Measurements from ENCODE around the gene TMEM95. TPM values are rescaled to one million over a fixed set of nuclear protein-coding genes. Genes with fewer than 3 reads are reported as not detected.

The TMEM95 gene
- total and polyA plus RNA-seq, 2 donors: 0.05 TPM; not detected in 1

DNA sequence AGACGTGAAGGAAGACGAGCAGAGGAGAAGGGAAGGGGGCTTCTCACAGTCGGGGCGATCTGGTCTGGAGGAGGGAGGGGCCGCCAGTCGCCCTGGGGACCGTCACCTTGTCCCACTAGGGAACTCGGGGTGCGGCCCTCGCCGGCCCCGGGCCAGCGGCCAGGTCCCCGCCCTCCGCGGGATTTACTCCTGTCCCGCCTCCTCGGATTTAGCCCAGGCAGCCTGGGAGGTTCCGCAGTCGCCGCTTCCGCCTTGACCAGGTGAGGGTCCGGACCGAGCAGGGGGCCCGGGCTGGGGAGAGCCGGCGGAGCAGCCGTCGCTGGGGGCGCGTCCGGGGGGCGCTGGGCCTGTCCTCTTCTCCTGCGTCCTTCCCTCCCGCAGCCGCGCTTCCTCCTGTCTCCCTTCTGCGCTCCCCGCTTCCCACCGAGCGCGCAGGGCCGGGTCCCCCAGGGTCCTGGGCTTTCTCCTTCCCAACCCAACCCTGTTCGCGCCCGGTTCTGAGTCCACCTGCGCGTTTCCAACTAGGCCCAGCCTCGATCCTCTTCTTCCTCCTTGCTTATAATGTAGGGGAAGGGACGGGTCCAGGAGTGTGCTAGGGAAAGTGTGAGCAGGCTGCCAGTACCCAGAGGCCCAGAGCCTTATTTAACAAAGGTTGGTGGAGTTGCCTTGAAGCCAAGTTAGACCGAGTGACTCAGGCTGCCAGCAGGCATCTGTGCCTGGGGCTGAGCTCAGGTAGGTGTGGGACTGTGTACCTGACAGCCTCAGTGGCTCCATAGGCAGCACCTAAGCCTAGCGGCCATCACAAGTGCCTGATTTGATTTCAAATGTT, 26.1 kb downstream of the TMEM95 start, which contains the start of gene TNK1:
TSS of gene TNK1 (plus strand) at position 235 of the 829 bp plus-strand sequence. CDS start 1,838 bp downstream, outside the sequence.
- peaks cover 2 to 17% of the 10 kb centered on the region in 2 donors for H3K4me1 ChIP-seq (ENCODE audit: control insufficient read depth in 2 of 2, insufficient read depth in 2 of 2, low read length in 2 of 2)
- 9% methylated on average over 52 of the region's 52 CpGs for WGBS
- peak within 1 kb of the TSS in 1 of 2 donors; percentile 4 for H3K4me3 ChIP-seq (ENCODE audit: low read length in 2 of 2)
- peaks cover 34 to 69% of the 10 kb centered on the region in 2 donors for H3K27me3 ChIP-seq (ENCODE audit: control insufficient read depth in 2 of 2, insufficient read depth in 1 of 2, low read length in 1 of 2)
- H3K36me3 ChIP-seq (ENCODE audit: control insufficient read depth in 2 of 2, insufficient read depth in 2 of 2, low read length in 1 of 2): no peaks in the 10 kb centered on the region
- peak within 1 kb of the TSS in 1 of 2 donors; percentile 3 for H3K27ac ChIP-seq (ENCODE audit: low read depth in 1 of 2, low read length in 1 of 2)
- peaks cover 0 to 6% of the 10 kb centered on the region in 2 donors for H3K9me3 ChIP-seq (ENCODE audit: control insufficient read depth in 2 of 2, insufficient read depth in 1 of 2, low read length in 1 of 2)
- DNase-seq (ENCODE audit: low read depth in 6 of 9, low spot score in 9 of 9): no peak

DNA sequence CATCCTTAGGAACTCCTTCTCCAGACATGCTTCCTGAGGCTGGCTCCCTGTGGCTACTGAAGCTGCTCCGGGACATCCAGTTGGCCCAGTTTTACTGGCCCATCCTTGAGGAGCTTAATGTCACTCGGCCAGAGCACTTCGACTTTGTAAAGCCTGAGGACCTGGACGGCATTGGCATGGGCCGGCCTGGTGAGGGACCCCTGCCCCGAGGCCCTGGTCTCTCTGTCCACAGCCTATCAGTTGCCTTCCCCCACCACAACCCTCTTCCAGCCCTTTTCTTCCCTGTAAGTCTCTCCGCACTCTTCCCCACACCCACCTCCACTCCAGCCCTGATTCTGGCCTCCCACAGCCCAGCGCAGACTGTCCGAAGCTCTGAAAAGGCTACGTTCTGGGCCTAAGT, 27.9 kb downstream of the TMEM95 start:
- H3K4me1 ChIP-seq (ENCODE audit: control insufficient read depth in 2 of 2, insufficient read depth in 2 of 2, low read length in 2 of 2): peaks cover 2 to 17% of the 10 kb centered on the region in 2 donors
- no peak for DNase-seq (ENCODE audit: low read depth in 6 of 9, low spot score in 9 of 9)
- no peak overlapping the region for H3K4me3 ChIP-seq (ENCODE audit: low read length in 2 of 2)
- peaks cover 0 to 6% of the 10 kb centered on the region in 2 donors for H3K9me3 ChIP-seq (ENCODE audit: control insufficient read depth in 2 of 2, insufficient read depth in 1 of 2, low read length in 1 of 2)
- peaks cover 34 to 69% of the 10 kb centered on the region in 2 donors for H3K27me3 ChIP-seq (ENCODE audit: control insufficient read depth in 2 of 2, insufficient read depth in 1 of 2, low read length in 1 of 2)
- H3K36me3 ChIP-seq (ENCODE audit: control insufficient read depth in 2 of 2, insufficient read depth in 2 of 2, low read length in 1 of 2): no peaks in the 10 kb centered on the region
- no peak overlapping the region for H3K27ac ChIP-seq (ENCODE audit: low read depth in 1 of 2, low read length in 1 of 2)
- 98% methylated on average over 10 of the region's 10 CpGs for WGBS

GRCh38 chr17:7383371-7383741, 28.4 kb downstream of the TMEM95 start:
- WGBS: 93% methylated on average over 11 of the region's 11 CpGs
- Histone ChIP-seq H3K27me3 (ENCODE audit: control insufficient read depth in 2 of 2, insufficient read depth in 1 of 2, low read length in 1 of 2) (peaks cover 34 to 68% of the 10 kb centered on the region in 2 donors), H3K4me3 (ENCODE audit: low read length in 2 of 2) (no peak overlapping the region), H3K27ac (ENCODE audit: low read depth in 1 of 2, low read length in 1 of 2) (no peak overlapping the region), H3K9me3 (ENCODE audit: control insufficient read depth in 2 of 2, insufficient read depth in 1 of 2, low read length in 1 of 2) (peaks cover 0 to 6% of the 10 kb centered on the region in 2 donors), H3K4me1 (ENCODE audit: control insufficient read depth in 2 of 2, insufficient read depth in 2 of 2, low read length in 2 of 2) (peaks cover 2 to 17% of the 10 kb centered on the region in 2 donors), H3K36me3 (ENCODE audit: control insufficient read depth in 2 of 2, insufficient read depth in 2 of 2, low read length in 1 of 2) (no peaks in the 10 kb centered on the region)
- no peak for DNase-seq (ENCODE audit: low read depth in 6 of 9, low spot score in 9 of 9)

DNA sequence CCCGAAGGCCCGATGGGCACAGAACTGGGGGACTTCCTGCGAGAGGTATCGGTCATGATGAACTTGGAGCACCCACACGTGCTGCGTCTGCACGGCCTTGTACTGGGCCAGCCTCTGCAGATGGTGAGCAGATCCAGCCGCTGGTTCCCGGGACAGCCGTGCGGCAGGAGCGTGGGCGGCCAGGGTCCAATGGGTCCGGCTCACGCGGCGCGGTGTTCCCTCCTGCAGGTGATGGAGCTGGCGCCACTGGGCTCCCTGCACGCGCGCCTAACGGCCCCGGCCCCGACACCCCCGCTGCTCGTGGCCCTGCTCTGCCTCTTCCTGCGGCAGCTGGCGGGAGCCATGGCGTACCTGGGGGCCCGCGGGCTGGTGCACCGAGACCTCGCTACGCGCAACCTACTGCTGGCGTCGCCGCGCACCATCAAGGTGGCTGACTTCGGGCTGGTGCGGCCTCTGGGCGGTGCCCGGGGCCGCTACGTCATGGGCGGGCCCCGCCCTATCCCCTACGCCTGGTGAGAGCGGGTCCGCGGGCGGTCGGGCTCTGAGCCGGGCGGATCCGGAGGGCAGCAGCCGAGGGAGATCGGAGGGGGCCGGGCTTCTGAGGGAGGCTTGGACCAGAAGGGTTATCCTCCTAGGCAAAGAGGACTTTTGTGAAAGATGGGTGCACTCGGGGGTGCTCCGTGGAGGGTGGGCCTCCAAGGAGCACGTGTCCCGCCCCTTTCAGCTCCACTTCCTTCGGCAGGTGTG, 29.0 kb downstream of the TMEM95 start:
- Histone ChIP-seq H3K4me3 (ENCODE audit: low read length in 2 of 2) (peak overlapping the region; percentile 54 to 67), H3K9me3 (ENCODE audit: control insufficient read depth in 2 of 2, insufficient read depth in 1 of 2, low read length in 1 of 2) (peaks cover 0 to 6% of the 10 kb centered on the region in 2 donors), H3K27me3 (ENCODE audit: control insufficient read depth in 2 of 2, insufficient read depth in 1 of 2, low read length in 1 of 2) (peaks cover 34 to 64% of the 10 kb centered on the region in 2 donors), H3K36me3 (ENCODE audit: control insufficient read depth in 2 of 2, insufficient read depth in 2 of 2, low read length in 1 of 2) (no peaks in the 10 kb centered on the region), H3K27ac (ENCODE audit: low read depth in 1 of 2, low read length in 1 of 2) (peak overlapping the region in 1 of 2 donors; percentile 33), H3K4me1 (ENCODE audit: control insufficient read depth in 2 of 2, insufficient read depth in 2 of 2, low read length in 2 of 2) (peaks cover 2 to 17% of the 10 kb centered on the region in 2 donors)
- peak in 7 of 9 donors; percentile 67 to 89 (median 71) for DNase-seq (ENCODE audit: low read depth in 6 of 9, low spot score in 9 of 9)
- 10% methylated on average over 65 of the region's 65 CpGs for WGBS

DNA sequence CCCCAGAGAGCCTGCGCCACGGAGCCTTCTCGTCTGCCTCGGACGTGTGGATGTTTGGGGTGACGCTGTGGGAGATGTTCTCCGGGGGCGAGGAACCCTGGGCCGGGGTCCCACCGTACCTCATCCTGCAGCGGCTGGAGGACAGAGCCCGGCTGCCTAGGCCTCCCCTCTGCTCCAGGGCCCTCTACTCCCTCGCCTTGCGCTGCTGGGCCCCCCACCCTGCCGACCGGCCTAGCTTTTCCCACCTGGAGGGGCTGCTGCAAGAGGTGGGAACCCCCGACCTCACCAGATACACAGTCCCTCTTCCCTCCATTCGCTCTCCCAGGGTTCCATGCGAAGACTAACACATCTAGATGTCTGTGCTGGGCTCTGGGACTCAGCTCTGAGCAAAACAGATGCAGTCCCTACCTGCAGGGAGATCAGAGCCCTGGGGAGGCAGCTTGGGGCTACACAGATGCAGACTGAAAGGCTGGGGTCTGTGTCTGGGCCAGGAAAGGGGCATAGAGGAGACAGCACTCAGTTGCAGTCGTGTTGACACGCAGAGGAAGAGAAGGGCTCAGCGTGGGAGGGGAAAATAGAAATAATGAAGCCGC, 29.6 kb downstream of the TMEM95 start:
- no peak for DNase-seq (ENCODE audit: low read depth in 6 of 9, low spot score in 9 of 9)
- Histone ChIP-seq H3K4me3 (ENCODE audit: low read length in 2 of 2) (peak overlapping the region; percentile 54 to 67), H3K27me3 (ENCODE audit: control insufficient read depth in 2 of 2, insufficient read depth in 1 of 2, low read length in 1 of 2) (peaks cover 34 to 57% of the 10 kb centered on the region in 2 donors), H3K36me3 (ENCODE audit: control insufficient read depth in 2 of 2, insufficient read depth in 2 of 2, low read length in 1 of 2) (no peaks in the 10 kb centered on the region), H3K27ac (ENCODE audit: low read depth in 1 of 2, low read length in 1 of 2) (peak overlapping the region in 1 of 2 donors; percentile 3), H3K4me1 (ENCODE audit: control insufficient read depth in 2 of 2, insufficient read depth in 2 of 2, low read length in 2 of 2) (peaks cover 2 to 17% of the 10 kb centered on the region in 2 donors), H3K9me3 (ENCODE audit: control insufficient read depth in 2 of 2, insufficient read depth in 1 of 2, low read length in 1 of 2) (peaks cover 0 to 6% of the 10 kb centered on the region in 2 donors)
- WGBS: 48% methylated on average over 23 of the region's 23 CpGs

DNA sequence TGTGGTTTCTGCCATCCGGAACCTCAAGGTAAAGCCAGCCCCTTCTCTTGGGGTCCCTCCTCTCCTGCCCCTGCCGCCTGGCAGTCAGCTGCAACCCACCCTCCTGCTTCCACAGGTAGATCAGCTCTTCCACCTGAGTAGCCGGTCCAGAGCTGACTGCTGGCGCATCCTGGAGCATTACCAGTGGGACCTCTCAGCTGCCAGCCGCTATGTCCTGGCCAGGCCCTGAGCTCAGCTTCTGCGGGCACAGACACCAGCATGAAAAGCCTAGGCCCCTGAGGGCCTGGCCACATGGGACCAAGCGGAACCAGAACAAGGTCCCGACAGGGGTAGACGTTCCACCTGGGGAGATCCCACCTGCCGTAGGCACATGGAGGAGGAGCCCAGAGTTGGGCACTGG, 33.9 kb downstream of the TMEM95 start:
- H3K36me3 ChIP-seq (ENCODE audit: control insufficient read depth in 2 of 2, insufficient read depth in 2 of 2, low read length in 1 of 2): peaks cover 3 to 8% of the 10 kb centered on the region in 2 donors
- H3K4me3 ChIP-seq (ENCODE audit: low read length in 2 of 2): no peak overlapping the region
- peaks cover 0 to 1% of the 10 kb centered on the region in 2 donors for H3K9me3 ChIP-seq (ENCODE audit: control insufficient read depth in 2 of 2, insufficient read depth in 1 of 2, low read length in 1 of 2)
- 98% methylated on average over 10 of the region's 10 CpGs for WGBS
- no peak for DNase-seq (ENCODE audit: low read depth in 6 of 9, low spot score in 9 of 9)
- peaks cover 6 to 16% of the 10 kb centered on the region in 2 donors for H3K4me1 ChIP-seq (ENCODE audit: control insufficient read depth in 2 of 2, insufficient read depth in 2 of 2, low read length in 2 of 2)
- no peak overlapping the region for H3K27ac ChIP-seq (ENCODE audit: low read depth in 1 of 2, low read length in 1 of 2)
- H3K27me3 ChIP-seq (ENCODE audit: control insufficient read depth in 2 of 2, insufficient read depth in 1 of 2, low read length in 1 of 2): peaks cover 0 to 15% of the 10 kb centered on the region in 2 donors

- WGBS: 93% methylated on average over 19 of the region's 19 CpGs
- Histone ChIP-seq H3K4me3 (ENCODE audit: low read length in 2 of 2) (no peak overlapping the region), H3K9me3 (ENCODE audit: control insufficient read depth in 2 of 2, insufficient read depth in 1 of 2, low read length in 1 of 2) (peaks cover 0 to 2% of the 10 kb centered on the region in 2 donors), H3K27me3 (ENCODE audit: control insufficient read depth in 2 of 2, insufficient read depth in 1 of 2, low read length in 1 of 2) (peaks cover 0 to 13% of the 10 kb centered on the region in 2 donors), H3K27ac (ENCODE audit: low read depth in 1 of 2, low read length in 1 of 2) (no peak overlapping the region), H3K4me1 (ENCODE audit: control insufficient read depth in 2 of 2, insufficient read depth in 2 of 2, low read length in 2 of 2) (peaks cover 9 to 16% of the 10 kb centered on the region in 2 donors), H3K36me3 (ENCODE audit: control insufficient read depth in 2 of 2, insufficient read depth in 2 of 2, low read length in 1 of 2) (peaks cover 3 to 8% of the 10 kb centered on the region in 2 donors)
- no peak for DNase-seq (ENCODE audit: low read depth in 6 of 9, low spot score in 9 of 9)
Measured at GRCh38 chr17:7389924-7390910, 35.3 kb downstream of the TMEM95 start.

DNA sequence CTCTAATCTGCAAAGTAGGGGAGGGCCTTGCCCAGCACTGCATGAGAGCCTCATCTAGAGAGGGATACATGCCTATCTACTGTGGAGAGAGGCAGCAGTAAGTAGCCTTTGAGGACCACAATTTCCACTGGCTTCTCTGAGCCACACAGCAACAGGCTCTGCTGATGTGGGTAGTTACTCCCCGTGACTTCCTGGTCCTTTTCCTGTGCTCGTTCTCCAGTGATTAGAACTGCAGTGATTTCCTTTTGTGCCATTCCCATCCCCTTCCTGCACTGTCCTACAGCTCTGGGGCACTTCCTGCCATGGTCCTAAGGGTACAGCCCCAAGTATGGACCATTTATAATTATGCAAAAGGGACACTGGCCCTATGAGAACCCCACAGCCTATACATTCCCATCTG, 36.4 kb downstream of the TMEM95 start:
- H3K27ac ChIP-seq (ENCODE audit: low read depth in 1 of 2, low read length in 1 of 2): no peak overlapping the region
- H3K27me3 ChIP-seq (ENCODE audit: control insufficient read depth in 2 of 2, insufficient read depth in 1 of 2, low read length in 1 of 2): peaks cover 0 to 10% of the 10 kb centered on the region in 2 donors
- H3K36me3 ChIP-seq (ENCODE audit: control insufficient read depth in 2 of 2, insufficient read depth in 2 of 2, low read length in 1 of 2): peaks cover 3 to 8% of the 10 kb centered on the region in 2 donors
- H3K4me3 ChIP-seq (ENCODE audit: low read length in 2 of 2): no peak overlapping the region
- WGBS: 68% methylated on average over 2 of the region's 2 CpGs
- DNase-seq (ENCODE audit: low read depth in 6 of 9, low spot score in 9 of 9): no peak
- peaks cover 9 to 16% of the 10 kb centered on the region in 2 donors for H3K4me1 ChIP-seq (ENCODE audit: control insufficient read depth in 2 of 2, insufficient read depth in 2 of 2, low read length in 2 of 2)
- H3K9me3 ChIP-seq (ENCODE audit: control insufficient read depth in 2 of 2, insufficient read depth in 1 of 2, low read length in 1 of 2): peaks cover 0 to 2% of the 10 kb centered on the region in 2 donors

Measured in thymus (tissue), 11 donors.